ENCODE results near the gene DNAI7. TPM values are rescaled to one million over a fixed set of nuclear protein-coding genes. Genes with fewer than 3 reads are reported as not detected.

Gene DNAI7
- total RNA-seq, 2 experiments from 2014 or later = not detected

DNA sequence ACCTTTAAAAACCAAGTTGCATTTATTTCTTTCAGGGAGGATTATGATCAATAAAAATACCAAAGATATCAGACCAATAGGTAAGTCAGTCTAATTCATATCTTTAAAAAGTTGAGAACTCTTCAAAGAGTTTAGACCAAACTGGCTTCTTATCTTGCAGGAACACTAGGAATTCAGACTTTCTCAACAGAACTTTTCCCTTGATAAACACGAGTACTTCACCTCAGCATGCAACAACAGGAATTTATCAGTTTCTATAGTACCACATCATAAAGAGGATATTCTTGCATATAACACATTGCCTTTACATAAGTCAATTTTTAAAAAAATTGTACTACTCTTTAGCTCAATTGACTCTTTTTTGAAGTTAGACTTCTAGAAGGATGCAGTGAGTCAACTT is 68.2 kb downstream of the DNAI7 start:
- intact Hi-C loops (cut with DNase I, micrococcal nuclease) = loop anchor here in 1 of 2 experiments (10.0 kb wide), 1 partner anchor 272 kb away; no protein-coding TSS in a partner anchor
- ATAC-seq (no peak), DNase-seq (no peak)
- no peak overlapping the region for H3K4me3 Mint-ChIP-seq
- POLR2A ChIA-PET = interaction anchor here (0.6 kb wide), 1 partner anchor 61 kb away, joined by 4 read pairs; no protein-coding TSS in a partner anchor
- no peaks in the 10 kb centered on the region for H3K9me3 Mint-ChIP-seq (ENCODE audit: low read depth)
- CTCF ChIA-PET = interaction anchor here (0.9 to 8.1 kb wide), 4 partner anchors 12 to 135 kb away, joined by 3 to 65 read pairs (median 5); no protein-coding TSS in a partner anchor
- no peaks in the 10 kb centered on the region for H3K27me3 Mint-ChIP-seq
- no peak overlapping the region for H3K27ac Mint-ChIP-seq
- peaks cover 3% of the 10 kb centered on the region for H3K4me1 Mint-ChIP-seq
- H3K36me3 Mint-ChIP-seq (ENCODE audit: low read depth) = no peaks in the 10 kb centered on the region

DNA sequence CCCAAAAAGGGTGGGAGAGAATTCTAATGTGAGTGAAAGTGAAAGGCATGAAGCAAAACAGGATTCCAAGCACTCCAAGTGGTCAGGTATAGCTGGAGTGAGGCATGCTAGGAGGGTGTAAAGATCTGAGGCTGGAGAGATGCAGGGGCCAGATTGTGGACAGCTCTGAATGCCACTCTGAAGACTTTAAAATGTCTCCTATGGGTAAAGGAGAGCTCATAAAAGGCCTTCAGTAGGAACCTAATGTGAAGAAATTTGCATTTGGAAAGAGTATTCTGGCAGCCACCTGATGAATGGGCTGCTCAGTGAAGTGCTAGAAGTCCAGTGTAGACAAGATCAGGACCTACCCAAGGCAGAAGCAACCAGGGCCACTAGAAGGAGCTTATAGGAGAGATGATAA is 68.9 kb downstream of the DNAI7 start:
- Mint-ChIP-seq H3K36me3 (ENCODE audit: low read depth) (no peaks in the 10 kb centered on the region), H3K4me3 (no peak overlapping the region), H3K4me1 (peaks cover 4% of the 10 kb centered on the region), H3K27me3 (no peaks in the 10 kb centered on the region), H3K9me3 (ENCODE audit: low read depth) (no peaks in the 10 kb centered on the region), H3K27ac (no peak overlapping the region)
- no peak for ATAC-seq
- DNase-seq = no peak
- POLR2A ChIA-PET = interaction anchor here (0.6 kb wide), 1 partner anchor 298 kb away, joined by 3 read pairs; no protein-coding TSS in a partner anchor
- CTCF ChIA-PET = interaction anchor here (1.1 to 8.1 kb wide), 2 partner anchors 128 to 134 kb away, joined by 3 to 65 read pairs; no protein-coding TSS in a partner anchor
- intact Hi-C loops (cut with DNase I, micrococcal nuclease) = loop anchor here in 1 of 2 experiments (10.0 kb wide), 1 partner anchor 271 kb away; no protein-coding TSS in a partner anchor

DNA sequence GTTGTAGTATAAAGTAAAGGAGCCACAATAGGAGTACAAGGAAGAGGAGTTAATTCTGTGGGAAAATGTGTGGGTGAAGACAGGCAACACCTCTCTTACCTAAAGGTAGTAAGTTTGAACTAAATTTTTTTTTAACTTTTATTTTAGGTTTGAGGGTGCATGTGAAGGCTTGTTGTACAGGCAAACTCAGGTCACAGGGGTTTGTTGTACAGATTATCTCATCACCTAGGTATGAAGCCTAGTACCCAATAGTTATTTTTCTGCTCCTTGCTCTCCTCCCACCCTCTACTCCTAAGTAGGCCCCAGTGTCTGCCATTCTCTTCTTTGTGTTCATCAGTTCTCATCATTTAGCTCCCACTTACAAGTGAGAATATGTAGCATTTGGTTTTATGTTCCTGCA is 70.5 kb downstream of the DNAI7 start:
- DNase-seq (no peak), ATAC-seq (no peak)
- intact Hi-C loops (cut with DNase I, micrococcal nuclease) = loop anchor here in 1 of 2 experiments (10.0 kb wide), 1 partner anchor 270 kb away; no protein-coding TSS in a partner anchor
- H3K4me3 Mint-ChIP-seq = no peak overlapping the region
- no peaks in the 10 kb centered on the region for H3K36me3 Mint-ChIP-seq (ENCODE audit: low read depth)
- ChIA-PET POLR2A (interaction anchor here (0.6 kb wide), 1 partner anchor 132 kb away, joined by 7 read pairs; no protein-coding TSS in a partner anchor), CTCF (interaction anchor here (1.0 to 1.4 kb wide), 3 partner anchors 133 to 263 kb away, joined by 3 to 8 read pairs (median 5); no protein-coding TSS in a partner anchor)
- H3K9me3 Mint-ChIP-seq (ENCODE audit: low read depth) = no peaks in the 10 kb centered on the region
- H3K27ac Mint-ChIP-seq = no peak overlapping the region
- H3K4me1 Mint-ChIP-seq = peaks cover 4% of the 10 kb centered on the region
- H3K27me3 Mint-ChIP-seq = peaks cover 2% of the 10 kb centered on the region

DNA sequence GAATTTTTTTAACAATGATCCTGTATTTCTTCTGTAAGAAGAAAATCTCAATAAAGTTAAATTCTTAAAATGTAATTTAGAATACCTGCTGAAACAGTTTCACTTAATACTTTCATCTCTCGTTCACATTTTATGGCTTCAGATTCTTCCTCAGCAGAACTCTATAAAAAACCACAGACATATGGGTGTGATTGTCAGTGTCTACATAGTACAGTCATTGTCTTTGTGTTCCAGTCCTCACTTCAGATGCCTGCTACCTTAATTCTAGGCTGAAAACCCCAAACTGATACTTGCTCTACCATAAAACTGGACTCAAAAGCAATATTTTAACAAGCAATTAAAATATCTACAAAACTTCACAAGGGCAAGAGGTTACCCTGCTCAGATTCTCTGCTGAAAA is 71.8 kb downstream of the DNAI7 start:
- intact Hi-C loops (cut with DNase I, micrococcal nuclease) = loop anchor here in 1 of 2 experiments (10.0 kb wide), 1 partner anchor 268 kb away; no protein-coding TSS in a partner anchor
- Mint-ChIP-seq H3K27ac (no peak overlapping the region), H3K27me3 (peaks cover 2% of the 10 kb centered on the region), H3K4me1 (peaks cover 4% of the 10 kb centered on the region), H3K36me3 (ENCODE audit: low read depth) (no peaks in the 10 kb centered on the region), H3K9me3 (ENCODE audit: low read depth) (no peaks in the 10 kb centered on the region), H3K4me3 (no peak overlapping the region)
- CTCF ChIA-PET = interaction anchor here (0.6 to 1.3 kb wide), 3 partner anchors 13 to 136 kb away, joined by 3 to 5 read pairs (median 3); no protein-coding TSS in a partner anchor
- POLR2A ChIA-PET = no interaction called here
- ATAC-seq = no peak
- no peak for DNase-seq

DNA sequence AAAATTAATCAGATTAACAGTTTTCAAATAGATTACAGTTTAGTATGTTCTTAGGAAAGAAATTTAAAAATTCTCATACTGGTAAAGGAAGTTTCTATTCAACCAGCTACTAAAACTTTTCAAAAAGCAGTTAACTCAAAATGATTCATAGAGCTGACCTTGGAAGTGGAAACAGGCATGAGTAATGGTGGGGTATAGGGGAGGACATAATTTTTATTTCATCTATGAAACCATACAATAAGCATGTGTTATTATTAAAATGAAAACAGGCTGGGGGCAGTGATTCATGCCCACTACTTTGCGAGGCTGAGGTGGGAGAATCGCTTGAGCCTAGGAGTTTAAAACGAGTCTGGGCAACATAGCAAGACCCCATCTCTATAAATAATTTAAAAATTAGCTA is 73.0 kb downstream of the DNAI7 start:
- ATAC-seq = peak; percentile 36
- intact Hi-C loops (cut with DNase I, micrococcal nuclease) = loop anchor here in 1 of 2 experiments (10.0 kb wide), 1 partner anchor 267 kb away; no protein-coding TSS in a partner anchor

DNA sequence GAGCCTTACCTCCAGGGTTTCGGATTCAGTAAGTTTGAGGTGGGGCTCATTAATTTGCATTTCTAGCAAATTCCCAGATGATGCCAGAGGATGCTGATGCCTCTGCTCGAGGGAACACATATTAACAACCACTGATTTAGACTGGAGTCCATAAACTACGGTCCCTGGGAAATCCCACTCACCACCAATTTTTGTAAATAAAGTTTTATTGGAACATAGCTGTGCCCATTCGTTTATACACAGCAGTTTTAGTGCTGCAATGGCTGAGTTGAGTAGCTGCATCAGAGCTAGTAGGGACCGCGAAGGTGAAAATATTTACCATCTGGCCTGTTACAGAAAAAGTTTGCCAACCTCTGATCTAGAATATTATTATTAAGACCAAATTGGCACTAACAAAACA is 73.8 kb downstream of the DNAI7 start:
- no peak for DNase-seq
- Mint-ChIP-seq H3K4me1 (peaks cover 4% of the 10 kb centered on the region), H3K27ac (no peak overlapping the region), H3K4me3 (no peak overlapping the region), H3K9me3 (ENCODE audit: low read depth) (no peaks in the 10 kb centered on the region), H3K27me3 (peaks cover 2% of the 10 kb centered on the region), H3K36me3 (ENCODE audit: low read depth) (no peaks in the 10 kb centered on the region)
- ATAC-seq = no peak
- ChIA-PET POLR2A (no interaction called here), CTCF (interaction anchor here (0.7 to 1.3 kb wide), 8 partner anchors 9 to 266 kb away, joined by 3 to 7 read pairs (median 4); no protein-coding TSS in a partner anchor)
- intact Hi-C loops (cut with DNase I, micrococcal nuclease) = loop anchor here in 1 of 2 experiments (10.0 kb wide), 1 partner anchor 266 kb away; no protein-coding TSS in a partner anchor

More for the DNA sequence above, 73.0 kb downstream of the DNAI7 start:
- no peaks in the 10 kb centered on the region for H3K9me3 Mint-ChIP-seq (ENCODE audit: low read depth)
- H3K27me3 Mint-ChIP-seq = peaks cover 2% of the 10 kb centered on the region
- peaks cover 4% of the 10 kb centered on the region for H3K4me1 Mint-ChIP-seq
- DNase-seq = no peak
- H3K4me3 Mint-ChIP-seq = no peak overlapping the region
- CTCF ChIA-PET = interaction anchor here (0.6 to 1.3 kb wide), 9 partner anchors 8 to 265 kb away, joined by 3 to 7 read pairs (median 3); no protein-coding TSS in a partner anchor
- POLR2A ChIA-PET = no interaction called here
- no peaks in the 10 kb centered on the region for H3K36me3 Mint-ChIP-seq (ENCODE audit: low read depth)
- no peak overlapping the region for H3K27ac Mint-ChIP-seq

DNA sequence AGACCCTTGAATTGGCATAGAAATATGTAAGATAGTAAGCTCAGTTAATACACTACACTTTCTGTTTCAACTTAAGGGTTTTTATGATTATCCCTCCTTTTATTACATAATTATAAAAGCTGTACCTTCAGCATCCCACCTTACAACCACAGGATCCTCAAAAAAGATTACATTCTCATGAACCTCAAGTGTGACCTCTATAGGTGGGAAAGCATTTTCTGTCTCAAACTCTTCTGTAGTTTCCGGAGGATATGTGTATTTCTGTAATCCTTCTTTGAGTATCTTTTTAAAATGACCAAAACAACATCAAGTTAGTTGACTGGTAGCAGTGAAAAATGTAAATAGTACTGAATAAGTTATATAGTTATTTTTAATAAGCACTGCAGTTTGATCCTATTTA is 75.9 kb downstream of the DNAI7 start:
- Mint-ChIP-seq H3K27ac (no peak overlapping the region), H3K36me3 (ENCODE audit: low read depth) (no peaks in the 10 kb centered on the region), H3K9me3 (ENCODE audit: low read depth) (no peaks in the 10 kb centered on the region), H3K4me3 (no peak overlapping the region), H3K27me3 (peaks cover 2% of the 10 kb centered on the region), H3K4me1 (peaks cover 4% of the 10 kb centered on the region)
- ATAC-seq (no peak), DNase-seq (no peak)
- ChIA-PET CTCF (interaction anchor here (1.5 to 2.0 kb wide), 3 partner anchors 10 to 127 kb away, joined by 5 to 8 read pairs (median 5); no protein-coding TSS in a partner anchor), POLR2A (no interaction called here)
- intact Hi-C loops (cut with DNase I, micrococcal nuclease) = no loop called here

DNA sequence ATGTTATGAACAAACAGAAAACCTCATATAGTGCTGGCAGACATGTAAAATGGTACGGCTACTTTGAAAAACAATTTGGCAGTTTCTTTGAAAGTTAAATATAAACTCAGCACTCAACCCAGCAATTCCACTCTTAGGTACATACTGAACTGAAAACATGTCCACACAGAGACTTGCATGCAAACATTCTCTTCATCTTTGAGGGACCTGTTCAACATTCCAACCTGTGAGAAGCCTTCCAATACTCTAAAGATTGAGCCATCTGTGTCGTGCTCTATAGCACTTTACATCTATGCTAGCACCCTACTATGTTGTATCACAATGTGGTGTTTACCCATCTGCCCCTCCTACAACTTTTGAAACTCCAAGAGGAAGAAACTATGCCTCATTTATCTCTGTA is 79.3 kb downstream of the DNAI7 start:
- no peak overlapping the region for H3K27ac Mint-ChIP-seq
- no peak overlapping the region for H3K4me3 Mint-ChIP-seq
- no peaks in the 10 kb centered on the region for H3K36me3 Mint-ChIP-seq (ENCODE audit: low read depth)
- POLR2A ChIA-PET = no interaction called here
- no peaks in the 10 kb centered on the region for H3K9me3 Mint-ChIP-seq (ENCODE audit: low read depth)
- peaks cover 2% of the 10 kb centered on the region for H3K27me3 Mint-ChIP-seq
- ATAC-seq = no peak
- H3K4me1 Mint-ChIP-seq = no peaks in the 10 kb centered on the region
- CTCF ChIA-PET = interaction anchor here (1.0 kb wide), 1 partner anchor 123 kb away, joined by 3 read pairs; no protein-coding TSS in a partner anchor
- DNase-seq = no peak
- intact Hi-C loops (cut with DNase I, micrococcal nuclease) = no loop called here

DNA sequence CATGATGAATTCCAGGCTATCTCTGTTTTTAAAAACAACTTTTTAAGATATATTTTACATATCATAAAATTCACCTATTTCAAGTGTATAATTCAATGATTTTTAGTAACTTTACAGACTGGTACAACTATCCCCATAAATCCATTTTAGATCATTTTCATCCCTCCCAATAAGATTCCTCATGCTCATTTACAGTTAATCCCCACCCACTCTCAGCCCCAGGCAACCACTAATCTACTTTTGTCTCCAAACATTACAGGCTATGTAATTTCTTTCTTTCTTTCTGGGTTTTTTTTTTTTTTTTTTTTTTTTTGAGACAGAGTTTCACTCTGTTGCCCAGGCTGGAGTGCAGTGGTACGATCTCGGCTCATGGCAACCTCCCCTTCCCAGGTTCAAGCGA is 81.3 kb downstream of the DNAI7 start:
- H3K36me3 Mint-ChIP-seq (ENCODE audit: low read depth) = peaks cover 13% of the 10 kb centered on the region
- DNase-seq (no peak), ATAC-seq (no peak)
- peaks cover 2% of the 10 kb centered on the region for H3K9me3 Mint-ChIP-seq (ENCODE audit: low read depth)
- intact Hi-C loops (cut with DNase I, micrococcal nuclease) = no loop called here
- POLR2A ChIA-PET = no interaction called here
- H3K4me1 Mint-ChIP-seq = no peaks in the 10 kb centered on the region
- no peak overlapping the region for H3K4me3 Mint-ChIP-seq
- no peaks in the 10 kb centered on the region for H3K27me3 Mint-ChIP-seq
- no peak overlapping the region for H3K27ac Mint-ChIP-seq
- CTCF ChIA-PET = no interaction called here

DNA sequence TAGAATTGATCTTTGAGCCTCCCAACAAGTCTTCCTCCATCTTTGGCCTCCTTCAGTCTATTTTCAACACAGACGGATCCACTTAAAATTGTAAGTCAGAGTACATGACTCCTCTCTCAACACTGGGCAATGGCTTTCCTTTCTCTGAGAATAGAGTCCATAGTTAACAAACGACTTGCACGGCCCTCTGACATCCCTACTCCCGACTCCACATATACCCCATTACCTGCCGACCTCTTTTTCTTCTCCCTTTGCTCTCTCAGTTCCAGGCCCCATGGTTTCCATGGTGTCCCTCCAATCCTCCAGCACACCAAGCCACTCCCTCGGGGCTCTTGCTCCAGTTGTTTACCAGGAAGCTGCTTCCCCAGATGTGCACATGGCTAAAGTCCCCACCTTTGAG is 84.7 kb downstream of the DNAI7 start:
- CTCF ChIA-PET = interaction anchor here (1.5 kb wide), 2 partner anchors 12 to 17 kb away, joined by 3 to 4 read pairs; no protein-coding TSS in a partner anchor
- H3K4me3 Mint-ChIP-seq = no peak overlapping the region
- no peak for DNase-seq
- ATAC-seq = no peak
- POLR2A ChIA-PET = interaction anchor here (0.7 kb wide), 1 partner anchor 1340 kb away, joined by 3 read pairs; no protein-coding TSS in a partner anchor
- intact Hi-C loops (cut with DNase I, micrococcal nuclease) = no loop called here
- no peaks in the 10 kb centered on the region for H3K27me3 Mint-ChIP-seq
- peaks cover 19% of the 10 kb centered on the region for H3K36me3 Mint-ChIP-seq (ENCODE audit: low read depth)
- peaks cover 4% of the 10 kb centered on the region for H3K4me1 Mint-ChIP-seq
- no peak overlapping the region for H3K27ac Mint-ChIP-seq
- peaks cover 2% of the 10 kb centered on the region for H3K9me3 Mint-ChIP-seq (ENCODE audit: low read depth)

DNA sequence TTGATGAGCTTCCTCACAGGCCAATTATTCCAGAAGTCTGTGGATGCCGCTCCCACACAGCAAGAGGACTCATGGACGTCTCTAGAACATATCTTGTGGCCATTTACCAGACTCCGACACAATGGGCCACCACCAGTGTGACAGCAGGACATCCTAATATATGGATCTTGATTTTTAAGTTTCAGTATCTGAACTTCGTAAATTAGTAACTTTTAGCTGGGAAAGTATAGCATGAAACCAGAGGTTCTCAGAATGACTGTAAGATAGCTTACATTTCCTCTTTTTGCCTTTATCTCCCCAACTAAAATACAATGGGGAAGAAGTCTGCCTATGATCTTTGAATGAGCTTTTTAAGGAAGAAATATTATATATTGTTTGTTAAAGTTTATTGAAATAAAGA is 87.0 kb downstream of the DNAI7 start:
- Mint-ChIP-seq H3K9me3 (ENCODE audit: low read depth) (peaks cover 2% of the 10 kb centered on the region), H3K36me3 (ENCODE audit: low read depth) (peaks cover 21% of the 10 kb centered on the region), H3K4me3 (no peak overlapping the region), H3K27ac (no peak overlapping the region), H3K27me3 (no peaks in the 10 kb centered on the region), H3K4me1 (peaks cover 4% of the 10 kb centered on the region)
- ChIA-PET POLR2A (no interaction called here), CTCF (interaction anchor here (0.8 to 0.9 kb wide), 3 partner anchors 17 to 88 kb away, joined by 3 read pairs; no protein-coding TSS in a partner anchor)
- no peak for ATAC-seq
- intact Hi-C loops (cut with DNase I, micrococcal nuclease) = no loop called here
- no peak for DNase-seq

DNA sequence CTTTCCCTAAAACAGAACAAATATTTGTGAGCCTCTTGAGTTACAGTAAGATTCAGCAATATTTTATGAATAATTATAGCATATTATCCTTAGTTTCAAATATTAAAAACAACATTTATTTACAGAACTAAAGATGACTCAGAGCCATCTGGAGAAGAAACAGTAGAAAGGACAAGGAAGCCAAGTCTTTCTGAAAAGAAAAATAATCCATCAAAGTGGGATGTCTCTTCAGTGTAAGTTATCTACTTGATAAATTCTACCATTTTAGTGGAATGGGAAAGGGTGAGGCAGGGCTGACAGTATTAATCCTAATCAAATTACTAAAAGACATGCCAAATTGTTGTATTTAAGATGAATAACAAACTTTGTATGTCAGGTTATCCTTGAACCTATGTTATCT is 88.1 kb downstream of the DNAI7 start:
- Mint-ChIP-seq H3K9me3 (ENCODE audit: low read depth) (peaks cover 2% of the 10 kb centered on the region), H3K4me3 (no peak overlapping the region), H3K27me3 (no peaks in the 10 kb centered on the region), H3K4me1 (peaks cover 4% of the 10 kb centered on the region), H3K36me3 (ENCODE audit: low read depth) (peaks cover 25% of the 10 kb centered on the region), H3K27ac (no peak overlapping the region)
- DNase-seq (no peak), ATAC-seq (no peak)
- ChIA-PET CTCF (no interaction called here), POLR2A (no interaction called here)
- intact Hi-C loops (cut with DNase I, micrococcal nuclease) = no loop called here
